HEK293 (cell line): ENCODE measurements around the gene TPP1.

ENCODE experiments used
- KLF1 ChIP-seq: fragments of 450-650 bp; formaldehyde crosslinking; IDR thresholded peaks from 2 replicates; pipeline ENCODE4 v1.5.1; 2016; ENCODE audit warnings: missing biosample characterization, missing genetic modification characterization
- KLF10 ChIP-seq: fragments of 450-650 bp; IDR thresholded peaks from 2 replicates; pipeline ENCODE4 v1.5.1; 2018; ENCODE audit warnings: missing biosample characterization, mild to moderate bottlenecking, missing genetic modification characterization
- TF ChIP-seq, protein P1 (sequence below): fragments of 450-650 bp; formaldehyde crosslinking; conservative IDR thresholded peaks from 2 replicates; pipeline ENCODE4 v1.5.1; 2016; ENCODE audit warnings: low read depth, missing biosample characterization, missing genetic modification characterization

DNA sequence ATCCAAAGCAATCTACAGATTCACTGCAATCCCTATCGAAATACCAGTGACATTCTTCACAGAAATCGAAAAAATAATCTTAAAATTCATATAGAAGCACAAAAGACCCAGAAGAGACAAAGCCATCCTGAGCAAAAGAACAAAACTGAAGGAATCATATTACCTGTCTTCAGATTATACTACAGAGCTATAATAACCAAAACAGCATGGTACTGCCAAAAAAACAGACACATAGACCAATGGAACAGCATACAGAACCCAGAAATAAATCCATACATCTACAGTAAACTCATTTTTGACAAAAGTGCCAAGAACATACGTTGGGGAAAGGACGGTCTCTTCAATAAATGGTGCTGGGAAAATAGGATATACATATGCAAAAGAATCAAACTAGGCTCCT lies 34.7 kb downstream of the TPP1 start:
- no peak for TF ChIP-seq KLF10 (tag by site-specific recombination)
- TF ChIP-seq, protein P1, sequence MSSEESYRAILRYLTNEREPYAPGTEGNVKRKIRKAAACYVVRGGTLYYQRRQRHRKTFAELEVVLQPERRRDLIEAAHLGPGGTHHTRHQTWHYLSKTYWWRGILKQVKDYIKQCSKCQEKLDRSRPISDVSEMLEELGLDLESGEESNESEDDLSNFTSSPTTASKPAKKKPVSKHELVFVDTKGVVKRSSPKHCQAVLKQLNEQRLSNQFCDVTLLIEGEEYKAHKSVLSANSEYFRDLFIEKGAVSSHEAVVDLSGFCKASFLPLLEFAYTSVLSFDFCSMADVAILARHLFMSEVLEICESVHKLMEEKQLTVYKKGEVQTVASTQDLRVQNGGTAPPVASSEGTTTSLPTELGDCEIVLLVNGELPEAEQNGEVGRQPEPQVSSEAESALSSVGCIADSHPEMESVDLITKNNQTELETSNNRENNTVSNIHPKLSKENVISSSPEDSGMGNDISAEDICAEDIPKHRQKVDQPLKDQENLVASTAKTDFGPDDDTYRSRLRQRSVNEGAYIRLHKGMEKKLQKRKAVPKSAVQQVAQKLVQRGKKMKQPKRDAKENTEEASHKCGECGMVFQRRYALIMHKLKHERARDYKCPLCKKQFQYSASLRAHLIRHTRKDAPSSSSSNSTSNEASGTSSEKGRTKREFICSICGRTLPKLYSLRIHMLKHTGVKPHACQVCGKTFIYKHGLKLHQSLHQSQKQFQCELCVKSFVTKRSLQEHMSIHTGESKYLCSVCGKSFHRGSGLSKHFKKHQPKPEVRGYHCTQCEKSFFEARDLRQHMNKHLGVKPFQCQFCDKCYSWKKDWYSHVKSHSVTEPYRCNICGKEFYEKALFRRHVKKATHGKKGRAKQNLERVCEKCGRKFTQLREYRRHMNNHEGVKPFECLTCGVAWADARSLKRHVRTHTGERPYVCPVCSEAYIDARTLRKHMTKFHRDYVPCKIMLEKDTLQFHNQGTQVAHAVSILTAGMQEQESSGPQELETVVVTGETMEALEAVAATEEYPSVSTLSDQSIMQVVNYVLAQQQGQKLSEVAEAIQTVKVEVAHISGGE, result no peak
- no peak for TF ChIP-seq KLF1 (tag by site-specific recombination)
